Measurements from ENCODE around the gene NELL2. TPM values are rescaled to one million over a fixed set of nuclear protein-coding genes. Genes with fewer than 3 reads are reported as not detected.
"Not testable (repeated sequence)": the region's sequence is repeated elsewhere in the genome, so short reads cannot be mapped to it uniquely, and the experiment has no call there.

NELL2 gene
- total RNA-seq, 5 donors from 2014 or later (not counting 1 experiment from before 2014, with no cell fraction given), result 154 to 212 (median 169) TPM

GRCh38 chr12:44750468-44750867 is 125.6 kb downstream of the NELL2 start:
- DNase-seq, result no peak
- WGBS (ENCODE audit: insufficient coverage), result no CpG with 5 or more reads among the region's 3 CpGs
- H3K4me1 ChIP-seq (ENCODE audit: control insufficient read depth in 1 of 2, extremely low read depth in 1 of 2, insufficient read depth in 2 of 2, low read length in 2 of 2), result no peaks in the 10 kb centered on the region
- H3K4me3 ChIP-seq (ENCODE audit: control insufficient read depth in 1 of 2, extremely low read depth in 1 of 2, low read length in 1 of 2), result no peak overlapping the region
- peaks cover 0 to 3% of the 10 kb centered on the region in 2 donors for H3K36me3 ChIP-seq (ENCODE audit: control insufficient read depth in 2 of 2, extremely low read depth in 1 of 2, insufficient read depth in 1 of 2, low read length in 1 of 2)
- no peak for ATAC-seq (replicated peaks in 1 of 4)
- CTCF ChIA-PET, result no interaction called here
- Mint-ChIP-seq H3K4me3 (no peak overlapping the region), H3K36me3 (peaks cover 32% of the 10 kb centered on the region), H3K27ac (peak overlapping the region in 1 of 2 donors; percentile 19), H3K27me3 (no peaks in the 10 kb centered on the region), H3K4me1 (peaks cover 15 to 26% (median 20%) of the 10 kb centered on the region in 3 donors), H3K9me3 (peaks cover 0 to 6% (median 5%) of the 10 kb centered on the region in 3 donors)
- no peaks in the 10 kb centered on the region for H3K27me3 ChIP-seq (replicated peaks in 1 of 2; ENCODE audit: control insufficient read depth in 2 of 2, extremely low read depth in 1 of 2, insufficient read depth in 2 of 2, low read length in 1 of 2)
- no peaks in the 10 kb centered on the region for H3K9me3 ChIP-seq
- no peak overlapping the region for H3K27ac ChIP-seq (ENCODE audit: low read length)
- POLR2A ChIA-PET, result no interaction called here

GRCh38 chr12:44749566-44749965 is 126.5 kb downstream of the NELL2 start:
- Mint-ChIP-seq H3K9me3 (peaks cover 0 to 6% (median 5%) of the 10 kb centered on the region in 3 donors), H3K4me3 (no peak overlapping the region), H3K36me3 (peaks cover 36% of the 10 kb centered on the region), H3K27me3 (no peaks in the 10 kb centered on the region), H3K4me1 (peaks cover 15 to 30% (median 20%) of the 10 kb centered on the region in 3 donors), H3K27ac (no peak overlapping the region)
- DNase-seq, result no peak
- Histone ChIP-seq H3K36me3 (ENCODE audit: control insufficient read depth in 2 of 2, extremely low read depth in 1 of 2, insufficient read depth in 1 of 2, low read length in 1 of 2) (peaks cover 0 to 3% of the 10 kb centered on the region in 2 donors), H3K9me3 (no peaks in the 10 kb centered on the region), H3K4me3 (ENCODE audit: control insufficient read depth in 1 of 2, extremely low read depth in 1 of 2, low read length in 1 of 2) (no peak overlapping the region), H3K27me3 (replicated peaks in 1 of 2; ENCODE audit: control insufficient read depth in 2 of 2, extremely low read depth in 1 of 2, insufficient read depth in 2 of 2, low read length in 1 of 2) (no peaks in the 10 kb centered on the region), H3K4me1 (ENCODE audit: control insufficient read depth in 1 of 2, extremely low read depth in 1 of 2, insufficient read depth in 2 of 2, low read length in 2 of 2) (no peaks in the 10 kb centered on the region), H3K27ac (ENCODE audit: low read length) (no peak overlapping the region)
- CTCF ChIA-PET, result no interaction called here
- 100% methylated on average over 1 of the region's 6 CpGs for WGBS (ENCODE audit: insufficient coverage)
- ATAC-seq (replicated peaks in 1 of 4), result no peak
- POLR2A ChIA-PET, result no interaction called here

- peaks cover 0 to 6% (median 5%) of the 10 kb centered on the region in 3 donors for H3K9me3 Mint-ChIP-seq
- POLR2A ChIA-PET, result no interaction called here
- peaks cover 38% of the 10 kb centered on the region for H3K36me3 Mint-ChIP-seq
- H3K27ac Mint-ChIP-seq, result no peak overlapping the region
- H3K4me3 Mint-ChIP-seq, result no peak overlapping the region
- no peaks in the 10 kb centered on the region for H3K4me1 ChIP-seq (ENCODE audit: control insufficient read depth in 1 of 2, extremely low read depth in 1 of 2, insufficient read depth in 2 of 2, low read length in 2 of 2)
- peaks cover 15 to 30% (median 20%) of the 10 kb centered on the region in 3 donors for H3K4me1 Mint-ChIP-seq
- H3K27me3 ChIP-seq (replicated peaks in 1 of 2; ENCODE audit: control insufficient read depth in 2 of 2, extremely low read depth in 1 of 2, insufficient read depth in 2 of 2, low read length in 1 of 2), result no peaks in the 10 kb centered on the region
- no peak overlapping the region for H3K4me3 ChIP-seq (ENCODE audit: control insufficient read depth in 1 of 2, extremely low read depth in 1 of 2, low read length in 1 of 2)
- H3K27ac ChIP-seq (ENCODE audit: low read length), result no peak overlapping the region
- H3K36me3 ChIP-seq (ENCODE audit: control insufficient read depth in 2 of 2, extremely low read depth in 1 of 2, insufficient read depth in 1 of 2, low read length in 1 of 2), result peaks cover 0 to 3% of the 10 kb centered on the region in 2 donors
- 42% methylated on average over 2 of the region's 3 CpGs for WGBS (ENCODE audit: insufficient coverage)
- CTCF ChIA-PET, result no interaction called here
- H3K9me3 ChIP-seq, result no peaks in the 10 kb centered on the region
- DNase-seq, result no peak
- no peaks in the 10 kb centered on the region for H3K27me3 Mint-ChIP-seq
- ATAC-seq (replicated peaks in 1 of 4), result no peak
These were observed 127.1 kb downstream of the NELL2 start for GRCh38 chr12:44748950-44749468.

- H3K36me3 ChIP-seq (ENCODE audit: control insufficient read depth in 2 of 2, extremely low read depth in 1 of 2, insufficient read depth in 1 of 2, low read length in 1 of 2); H3K4me3 ChIP-seq (ENCODE audit: control insufficient read depth in 1 of 2, extremely low read depth in 1 of 2, low read length in 1 of 2); H3K4me1 ChIP-seq (ENCODE audit: control insufficient read depth in 1 of 2, extremely low read depth in 1 of 2, insufficient read depth in 2 of 2, low read length in 2 of 2); POLR2A ChIA-PET; ATAC-seq (replicated peaks in 1 of 4); H3K9me3 ChIP-seq; H3K27me3 Mint-ChIP-seq; H3K4me3 Mint-ChIP-seq; CTCF ChIA-PET; H3K27ac Mint-ChIP-seq; DNase-seq; H3K27me3 ChIP-seq (replicated peaks in 1 of 2; ENCODE audit: control insufficient read depth in 2 of 2, extremely low read depth in 1 of 2, insufficient read depth in 2 of 2, low read length in 1 of 2); H3K4me1 Mint-ChIP-seq; H3K27ac ChIP-seq (ENCODE audit: low read length): not testable (repeated sequence)
- peaks cover 51% of the 10 kb centered on the region for H3K36me3 Mint-ChIP-seq
- H3K9me3 Mint-ChIP-seq, result peaks cover 4 to 11% (median 5%) of the 10 kb centered on the region in 3 donors
- 95% methylated on average over 9 of the region's 17 CpGs for WGBS (ENCODE audit: insufficient coverage)
These were observed 134.7 kb downstream of the NELL2 start for GRCh38 chr12:44741292-44741980.

GRCh38 chr12:44738051-44738450 is 138.1 kb downstream of the NELL2 start:
- no peak for ATAC-seq (replicated peaks in 1 of 4)
- no CpG with 5 or more reads among the region's 1 CpG for WGBS (ENCODE audit: insufficient coverage)
- no peak for DNase-seq
- H3K4me1 Mint-ChIP-seq, result peaks cover 0 to 2% (median 0%) of the 10 kb centered on the region in 3 donors
- POLR2A ChIA-PET, result no interaction called here
- H3K36me3 Mint-ChIP-seq, result peaks cover 53% of the 10 kb centered on the region
- H3K36me3 ChIP-seq (ENCODE audit: control insufficient read depth in 2 of 2, extremely low read depth in 1 of 2, insufficient read depth in 1 of 2, low read length in 1 of 2), result peaks cover 0 to 8% of the 10 kb centered on the region in 2 donors
- no peak overlapping the region for H3K4me3 ChIP-seq (ENCODE audit: control insufficient read depth in 1 of 2, extremely low read depth in 1 of 2, low read length in 1 of 2)
- H3K27ac Mint-ChIP-seq, result no peak overlapping the region
- CTCF ChIA-PET, result no interaction called here
- no peaks in the 10 kb centered on the region for H3K9me3 ChIP-seq
- peaks cover 4 to 19% (median 11%) of the 10 kb centered on the region in 3 donors for H3K9me3 Mint-ChIP-seq
- H3K27me3 ChIP-seq (replicated peaks in 1 of 2; ENCODE audit: control insufficient read depth in 2 of 2, extremely low read depth in 1 of 2, insufficient read depth in 2 of 2, low read length in 1 of 2), result peaks cover 0 to 2% of the 10 kb centered on the region in 2 experiments
- H3K4me3 Mint-ChIP-seq, result no peak overlapping the region
- no peak overlapping the region for H3K27ac ChIP-seq (ENCODE audit: low read length)
- H3K27me3 Mint-ChIP-seq, result no peaks in the 10 kb centered on the region
- no peaks in the 10 kb centered on the region for H3K4me1 ChIP-seq (ENCODE audit: control insufficient read depth in 1 of 2, extremely low read depth in 1 of 2, insufficient read depth in 2 of 2, low read length in 2 of 2)

GRCh38 chr12:44728566-44728965 is 147.5 kb downstream of the NELL2 start:
- Histone ChIP-seq H3K4me1 (ENCODE audit: control insufficient read depth in 1 of 2, extremely low read depth in 1 of 2, insufficient read depth in 2 of 2, low read length in 2 of 2) (no peaks in the 10 kb centered on the region), H3K27me3 (replicated peaks in 1 of 2; ENCODE audit: control insufficient read depth in 2 of 2, extremely low read depth in 1 of 2, insufficient read depth in 2 of 2, low read length in 1 of 2) (no peaks in the 10 kb centered on the region), H3K4me3 (ENCODE audit: control insufficient read depth in 1 of 2, extremely low read depth in 1 of 2, low read length in 1 of 2) (no peak overlapping the region), H3K36me3 (ENCODE audit: control insufficient read depth in 2 of 2, extremely low read depth in 1 of 2, insufficient read depth in 1 of 2, low read length in 1 of 2) (no peaks in the 10 kb centered on the region), H3K9me3 (peaks cover 4% of the 10 kb centered on the region), H3K27ac (ENCODE audit: low read length) (no peak overlapping the region)
- no peak for ATAC-seq (replicated peaks in 1 of 4)
- ChIA-PET CTCF (no interaction called here), POLR2A (no interaction called here)
- H3K36me3 Mint-ChIP-seq, result peaks cover 78% of the 10 kb centered on the region
- peaks cover 8 to 33% (median 19%) of the 10 kb centered on the region in 3 donors for H3K4me1 Mint-ChIP-seq
- H3K9me3 Mint-ChIP-seq, result peaks cover 21 to 64% (median 34%) of the 10 kb centered on the region in 3 donors
- WGBS (ENCODE audit: insufficient coverage), result no CpG with 5 or more reads among the region's 1 CpG
- DNase-seq, result no peak
- H3K4me3 Mint-ChIP-seq, result no peak overlapping the region
- H3K27me3 Mint-ChIP-seq, result no peaks in the 10 kb centered on the region
- no peak overlapping the region for H3K27ac Mint-ChIP-seq
